Mucosa of descending colon (tissue), 3 donors: ENCODE results near the gene TBC1D23. TPM values are rescaled to one million over a fixed set of nuclear protein-coding genes. Genes with fewer than 3 reads are reported as not detected.
A peak's percentile ranks its signal among the peaks of the same experiment; 100 is the strongest.

Experiments used
- ATAC-seq: fragments of 200-7000 bp; cut with Tn5 transposase; one replicate; pipeline ENCODE4 v1.9.1; 2020; ENCODE audit warnings: mild to moderate bottlenecking, moderate library complexity
- DNase-seq, 3 donors: peaks; one replicate each; pipeline ENCODE4 v3.0.0-alpha.2; 2020
- H3K36me3 ChIP-seq: fragments of 200-600 bp; one replicate; pipeline ENCODE4 v1.8.0; 2021; ENCODE audit warnings: low read depth, mild to moderate bottlenecking
- H3K4me1 ChIP-seq: fragments of 200-600 bp; one replicate; pipeline ENCODE4 v1.8.0; 2021; ENCODE audit warnings: low read depth, mild to moderate bottlenecking
- H3K4me3 ChIP-seq: fragments of 200-600 bp; one replicate; pipeline ENCODE4 v1.8.0; 2021; ENCODE audit warnings: mild to moderate bottlenecking
- H3K9me3 ChIP-seq: fragments of 200-600 bp; one replicate; pipeline ENCODE4 v1.8.0; 2021; ENCODE audit warnings: mild to moderate bottlenecking
- intact Hi-C, 2 donors: fragments of 100-400 bp; cut with DNase I in 1 of 2; cut with micrococcal nuclease in 1 of 2; formaldehyde crosslinking; loops; one replicate each; pipeline versions ENCODE4 v1.11.0 to v1.11.1; 2022; cut with DNase I, micrococcal nuclease
- total RNA-seq, 3 donors: library from RNA; stranded (reverse); fragmentation: NEBNext Ultra II Directional in 2 of 3; extraction: Animal tissue kit (Norgen Biotek cat#: 25700) in 2 of 3; gene quantifications; one replicate each; pipeline versions ENCODE4 v1.2.1 to v1.2.4, GENCODE V29; 2021 to 2023
- TF ChIP-seq, protein P1 (sequence below): fragments of 200-600 bp; IDR thresholded peaks from one replicate; pipeline ENCODE4 v1.8.0; 2022; ENCODE audit warnings: antibody characterized with exemption, mild to moderate bottlenecking
- donor health status: DM: no; HTN: no; CAD: no; lungs with moderate emphysema.
- donor health status: DM: no; HTN: no; CAD: no.
- donor health status: DM: no; HTN: yes; CAD: no.

The TBC1D23 gene
- total RNA-seq, 3 donors from 2014 or later: 43.5 to 45.6 (median 44.0) TPM

DNA sequence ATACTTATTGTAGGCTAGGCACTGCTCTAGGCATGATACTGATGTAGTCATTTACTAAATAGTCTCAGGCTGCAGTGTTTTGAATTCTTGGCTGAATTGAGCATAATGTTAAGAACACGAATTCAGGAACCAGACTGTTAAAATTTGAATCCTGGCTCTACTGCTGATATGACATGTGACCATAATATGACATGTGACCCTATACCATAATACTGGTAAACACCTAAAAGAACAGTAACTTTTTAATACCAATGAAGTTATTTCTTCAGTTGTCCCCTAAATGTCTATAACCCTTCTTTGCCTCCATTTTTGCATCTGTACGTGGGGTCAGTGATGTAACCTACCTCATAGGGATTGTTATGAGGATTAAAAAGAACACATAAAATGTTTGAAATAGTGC lies 18.1 kb downstream of the TBC1D23 start:
- intact Hi-C loops: no loop called here
- no peak for ATAC-seq
- no peak for DNase-seq
- H3K36me3 ChIP-seq: no peaks in the 10 kb centered on the region
- TF ChIP-seq, protein P1, sequence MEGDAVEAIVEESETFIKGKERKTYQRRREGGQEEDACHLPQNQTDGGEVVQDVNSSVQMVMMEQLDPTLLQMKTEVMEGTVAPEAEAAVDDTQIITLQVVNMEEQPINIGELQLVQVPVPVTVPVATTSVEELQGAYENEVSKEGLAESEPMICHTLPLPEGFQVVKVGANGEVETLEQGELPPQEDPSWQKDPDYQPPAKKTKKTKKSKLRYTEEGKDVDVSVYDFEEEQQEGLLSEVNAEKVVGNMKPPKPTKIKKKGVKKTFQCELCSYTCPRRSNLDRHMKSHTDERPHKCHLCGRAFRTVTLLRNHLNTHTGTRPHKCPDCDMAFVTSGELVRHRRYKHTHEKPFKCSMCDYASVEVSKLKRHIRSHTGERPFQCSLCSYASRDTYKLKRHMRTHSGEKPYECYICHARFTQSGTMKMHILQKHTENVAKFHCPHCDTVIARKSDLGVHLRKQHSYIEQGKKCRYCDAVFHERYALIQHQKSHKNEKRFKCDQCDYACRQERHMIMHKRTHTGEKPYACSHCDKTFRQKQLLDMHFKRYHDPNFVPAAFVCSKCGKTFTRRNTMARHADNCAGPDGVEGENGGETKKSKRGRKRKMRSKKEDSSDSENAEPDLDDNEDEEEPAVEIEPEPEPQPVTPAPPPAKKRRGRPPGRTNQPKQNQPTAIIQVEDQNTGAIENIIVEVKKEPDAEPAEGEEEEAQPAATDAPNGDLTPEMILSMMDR: no peak
- no peaks in the 10 kb centered on the region for H3K9me3 ChIP-seq
- no peaks in the 10 kb centered on the region for H3K4me1 ChIP-seq
- no peak overlapping the region for H3K4me3 ChIP-seq

DNA sequence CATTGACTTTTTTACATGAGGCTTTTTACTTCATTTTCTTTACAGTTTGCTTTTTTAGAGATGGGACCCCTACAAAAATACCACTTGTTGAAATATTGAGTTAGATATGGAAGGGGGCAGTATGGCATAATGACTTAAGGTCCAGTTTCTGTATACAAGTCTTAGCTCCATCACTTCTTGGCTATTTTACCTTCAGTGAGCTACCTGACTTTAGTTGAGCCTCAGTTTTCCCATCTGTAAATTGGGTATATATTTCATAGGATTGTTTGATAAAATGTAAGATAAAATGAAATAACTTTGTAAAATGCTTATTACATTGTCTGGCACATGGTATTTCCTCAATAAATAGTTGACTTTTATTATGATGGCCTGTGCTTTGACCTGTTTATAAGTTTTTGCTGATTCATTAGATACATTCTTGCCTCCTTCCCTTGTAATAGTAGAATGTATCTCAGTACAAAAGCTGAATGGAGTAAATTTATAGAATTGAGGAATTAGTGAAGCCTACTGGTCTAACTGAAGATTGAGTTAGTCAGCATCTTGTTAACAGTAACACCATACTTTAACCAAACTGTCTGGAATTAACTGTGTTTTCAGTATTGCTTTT lies 27.6 kb downstream of the TBC1D23 start:
- DNase-seq (no peak), ATAC-seq (no peak)
- no peak overlapping the region for H3K4me3 ChIP-seq
- no peaks in the 10 kb centered on the region for H3K4me1 ChIP-seq
- TF ChIP-seq, protein P1: no peak
- H3K36me3 ChIP-seq: no peaks in the 10 kb centered on the region
- no peaks in the 10 kb centered on the region for H3K9me3 ChIP-seq
- intact Hi-C loops: no loop called here

DNA sequence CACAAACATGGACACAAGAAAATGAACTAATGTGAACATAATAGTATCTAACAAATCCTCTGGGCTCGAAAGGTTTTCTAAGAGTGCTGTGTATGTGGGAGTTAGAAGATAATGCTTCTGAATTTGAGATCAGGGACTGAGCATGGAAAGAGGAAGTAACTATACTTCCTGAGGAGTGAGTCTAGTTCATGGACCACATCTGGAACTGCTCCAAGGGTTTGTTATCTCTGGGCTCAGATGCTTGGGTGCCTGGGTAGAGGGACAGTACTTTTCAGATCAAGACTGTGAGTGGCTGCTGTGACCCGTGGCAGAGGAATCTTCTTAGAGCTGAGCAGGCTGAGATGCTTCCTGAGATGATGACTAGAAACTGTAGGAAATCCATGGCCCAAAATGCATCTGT lies 28.5 kb downstream of the TBC1D23 start:
- intact Hi-C loops: no loop called here
- Histone ChIP-seq H3K4me1 (no peaks in the 10 kb centered on the region), H3K4me3 (no peak overlapping the region), H3K36me3 (no peaks in the 10 kb centered on the region), H3K9me3 (no peaks in the 10 kb centered on the region)
- ATAC-seq (no peak), DNase-seq (peak in 1 of 3 donors; percentile 7)
- TF ChIP-seq, protein P1: no peak

DNA sequence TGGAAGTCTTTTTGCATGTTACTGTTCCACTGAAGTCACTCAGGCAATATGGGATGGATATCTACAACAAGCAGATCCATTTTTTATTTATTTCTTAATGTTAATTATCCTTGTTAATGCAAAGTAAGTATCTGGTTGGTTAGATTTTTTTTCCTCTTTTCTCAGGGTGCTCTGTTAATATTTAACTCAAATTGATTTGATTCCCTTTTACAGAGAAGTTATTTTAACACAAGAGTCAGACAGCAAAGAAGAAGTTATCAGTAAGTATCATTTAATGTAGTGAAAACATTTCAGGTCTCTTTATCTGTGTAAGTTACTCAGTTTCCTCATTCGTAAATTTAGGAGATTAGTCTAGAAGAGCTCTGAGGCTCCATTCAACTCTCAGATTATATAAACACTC lies 34.3 kb downstream of the TBC1D23 start:
- intact Hi-C loops: no loop called here
- TF ChIP-seq, protein P1: no peak
- DNase-seq (no peak), ATAC-seq (no peak)
- no peak overlapping the region for H3K4me3 ChIP-seq
- no peaks in the 10 kb centered on the region for H3K36me3 ChIP-seq
- no peaks in the 10 kb centered on the region for H3K9me3 ChIP-seq
- no peaks in the 10 kb centered on the region for H3K4me1 ChIP-seq

DNA sequence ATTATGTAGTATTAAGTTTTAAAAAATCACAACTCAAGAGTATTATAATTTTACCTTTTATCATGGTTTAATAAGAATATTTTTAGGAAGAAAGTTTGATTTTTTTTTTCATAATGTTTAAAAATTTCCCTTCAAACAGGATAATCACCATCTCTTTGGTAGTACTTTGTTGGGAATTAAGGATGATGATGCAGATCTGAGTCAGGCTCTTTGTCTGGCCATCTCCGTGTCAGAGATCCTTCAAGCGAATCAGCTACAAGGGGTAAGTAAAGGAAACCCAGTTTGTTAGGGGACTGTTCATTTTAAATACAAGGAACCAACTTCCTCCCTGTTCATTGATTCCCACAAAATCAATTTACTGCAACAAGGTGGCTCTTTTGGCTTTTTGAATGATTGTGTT lies 37.0 kb downstream of the TBC1D23 start:
- no peaks in the 10 kb centered on the region for H3K4me1 ChIP-seq
- H3K36me3 ChIP-seq: no peaks in the 10 kb centered on the region
- ATAC-seq (no peak), DNase-seq (no peak)
- intact Hi-C loops: no loop called here
- H3K4me3 ChIP-seq: no peak overlapping the region
- TF ChIP-seq, protein P1: no peak
- H3K9me3 ChIP-seq: no peaks in the 10 kb centered on the region

DNA sequence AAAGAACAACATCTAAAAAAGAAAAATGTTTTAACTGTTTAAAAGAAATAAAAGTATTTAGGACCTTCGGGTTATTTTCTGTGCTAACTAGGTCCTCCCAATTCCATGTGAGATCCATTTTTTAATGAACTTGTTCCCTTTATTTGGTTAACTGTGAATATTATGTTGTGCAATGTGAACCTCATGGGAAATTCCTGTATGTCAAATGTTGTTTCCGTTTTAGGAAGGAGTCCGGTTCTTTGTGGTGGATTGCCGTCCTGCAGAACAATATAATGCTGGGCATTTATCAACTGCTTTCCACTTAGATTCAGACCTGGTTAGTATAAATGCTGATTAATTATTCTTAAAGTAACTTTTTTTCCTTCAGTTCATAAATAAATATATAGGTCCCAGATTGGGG lies 38.2 kb downstream of the TBC1D23 start:
- Histone ChIP-seq H3K4me1 (no peaks in the 10 kb centered on the region), H3K9me3 (no peaks in the 10 kb centered on the region), H3K36me3 (no peaks in the 10 kb centered on the region), H3K4me3 (no peak overlapping the region)
- intact Hi-C loops: no loop called here
- no peak for DNase-seq
- TF ChIP-seq, protein P1: no peak
- ATAC-seq: no peak
